NCI-H345 (cell line): ENCODE data around the gene PPP2R5D.
"Not testable (repeated sequence)": the region's sequence is repeated elsewhere in the genome, so short reads cannot be mapped to it uniquely, and the experiment has no call there.

Source experiments
- DNase-seq: peaks from one replicate; lab custom pipeline; 2025; lab: John Stamatoyannopoulos, UW

Gene PPP2R5D

GRCh38 chr6:43032326-43032725 is 48.0 kb downstream of the PPP2R5D start:
- no peak for DNase-seq

- no peak for DNase-seq
Measured at GRCh38 chr6:43033496-43034189, 49.3 kb downstream of the PPP2R5D start.

GRCh38 chr6:43034190-43034525 is 49.8 kb downstream of the PPP2R5D start:
- no peak for DNase-seq

- DNase-seq: no peak
Measured at GRCh38 chr6:43035495-43036194, 51.3 kb downstream of the PPP2R5D start.

GRCh38 chr6:43036712-43037111 is 52.3 kb downstream of the PPP2R5D start:
- no peak for DNase-seq

GRCh38 chr6:43037197-43037596 is 52.8 kb downstream of the PPP2R5D start:
- no peak for DNase-seq

- no peak for DNase-seq
Measured at GRCh38 chr6:43037706-43038105, 53.3 kb downstream of the PPP2R5D start.

- DNase-seq: no peak
Measured at GRCh38 chr6:43038727-43039126, 54.4 kb downstream of the PPP2R5D start.

- no peak for DNase-seq
Measured at GRCh38 chr6:43040542-43041257, 56.3 kb downstream of the PPP2R5D start.

GRCh38 chr6:43041475-43041874 is 57.1 kb downstream of the PPP2R5D start:
- not testable (repeated sequence) for DNase-seq

- no peak for DNase-seq
Measured at GRCh38 chr6:43043310-43043709, 58.9 kb downstream of the PPP2R5D start.

- DNase-seq: no peak
Measured at GRCh38 chr6:43045371-43045930, 61.1 kb downstream of the PPP2R5D start.

GRCh38 chr6:43047998-43048397 is 63.6 kb downstream of the PPP2R5D start:
- no peak for DNase-seq

- no peak for DNase-seq
Measured at GRCh38 chr6:43050981-43051380, 66.6 kb downstream of the PPP2R5D start.

GRCh38 chr6:43052225-43052841 is 68.0 kb downstream of the PPP2R5D start:
- no peak for DNase-seq

- no peak for DNase-seq
Measured at GRCh38 chr6:43052842-43053544, 68.6 kb downstream of the PPP2R5D start.

- DNase-seq: peak; percentile 94
Measured at GRCh38 chr6:43053545-43054205, 69.3 kb downstream of the PPP2R5D start, which contains the start of gene CUL7. TSS of gene CUL7 (minus strand) at chr6:43053851. CDS start at chr6:43052788, 1,063 bp downstream.

GRCh38 chr6:43054206-43054943 is 70.0 kb downstream of the PPP2R5D start:
- no peak for DNase-seq

- DNase-seq: no peak
Measured at GRCh38 chr6:43055966-43056365, 71.6 kb downstream of the PPP2R5D start.

GRCh38 chr6:43058531-43058930 is 74.2 kb downstream of the PPP2R5D start:
- DNase-seq: no peak
